ENCODE data around the gene B3GLCT. TPM values are rescaled to one million over a fixed set of nuclear protein-coding genes. Genes with fewer than 3 reads are reported as not detected.

Gene B3GLCT
- total RNA-seq (2022; extraction: Qiagen RNA extraction): 4.1 to 5.1 TPM (median 5.0 TPM) in 5 replicates

GRCh38 chr13:31199849-31200636 lies at the start of gene B3GLCT:
Gene B3GLCT (plus strand): TSS chr13:31199975. CDS start chr13:31200085, 110 bp downstream.

GRCh38 chr13:31161557-31162150 lies 38.1 kb upstream of the B3GLCT start, which contains the start of gene HSPH1:
Gene HSPH1 (minus strand): TSS chr13:31161904. CDS start chr13:31161582, 322 bp downstream.

Other genes with a start within 250 kb of the B3GLCT start
- 77.7 to 107 TPM (median 89.9 TPM) in 5 replicates for gene HSPH1, start 38.1 kb upstream of the B3GLCT start, total RNA-seq (2022; extraction: Qiagen RNA extraction)